SK-N-SH treated with all-trans-retinoic acid at 6 μM for 48 hours (cell line): Measurements from ENCODE around the gene WNT5A.

ENCODE experiments used
- ATAC-seq: fragments of 200-7000 bp; cut with Tn5 transposase; 3 replicates; pipeline ENCODE4 v1.9.1; 2020; ENCODE audit warnings: mild to moderate bottlenecking, moderate library complexity
- ARNTL ChIP-seq: fragments of 450-650 bp; formaldehyde crosslinking; IDR thresholded peaks from 2 replicates; pipeline ENCODE4 v1.5.0; 2020; ENCODE audit warnings: low read depth, mild to moderate bottlenecking, moderate library complexity, borderline replicate concordance
- BACH2 ChIP-seq: fragments of 250-450 bp; sonication (Bioruptor Pico); IDR thresholded peaks from 2 replicates; pipeline ENCODE4 v1.9.0; 2021; ENCODE audit warnings: mild to moderate bottlenecking, borderline replicate concordance
- CREB5 ChIP-seq: fragments of 250-450 bp; sonication (Bioruptor Pico); IDR thresholded peaks from 2 replicates; pipeline ENCODE4 v1.5.1; 2020; ENCODE audit warnings: low read depth, mild to moderate bottlenecking, moderate library complexity
- CSDC2 ChIP-seq: fragments of 250-450 bp; sonication (Bioruptor Pico); IDR thresholded peaks from 2 replicates; pipeline ENCODE4 v1.5.0; 2020; ENCODE audit warnings: mild to moderate bottlenecking, moderate library complexity
- ESRRG ChIP-seq: fragments of 250-450 bp; sonication (Bioruptor Pico); IDR thresholded peaks from 2 replicates; pipeline ENCODE4 v1.6.1; 2021; ENCODE audit warnings: mild to moderate bottlenecking
- GLIS3 ChIP-seq: fragments of 250-450 bp; sonication (Bioruptor Pico); IDR thresholded peaks from 2 replicates; pipeline ENCODE4 v1.5.0; 2020; ENCODE audit warnings: mild to moderate bottlenecking, moderate library complexity
- ISL1 ChIP-seq: fragments of 250-450 bp; sonication (Bioruptor Pico); IDR thresholded peaks from 2 replicates; pipeline ENCODE4 v2.1.2; 2022; ENCODE audit warnings: mild to moderate bottlenecking, moderate library complexity
- OSR1 ChIP-seq: fragments of 250-450 bp; sonication (Bioruptor Pico); IDR thresholded peaks from 2 replicates; pipeline ENCODE4 v1.8.0; 2022; ENCODE audit warnings: moderate library complexity, mild to moderate bottlenecking, inconsistent platforms
- POU6F1 ChIP-seq: fragments of 250-450 bp; sonication (Bioruptor Pico); IDR thresholded peaks from 2 replicates; pipeline ENCODE4 v1.8.0; 2021; ENCODE audit warnings: low read depth, mild to moderate bottlenecking, moderate library complexity, borderline replicate concordance
- PPARA ChIP-seq: fragments of 250-450 bp; sonication (Bioruptor Pico); IDR thresholded peaks from 2 replicates; pipeline ENCODE4 v1.5.0; 2020; ENCODE audit warnings: mild to moderate bottlenecking, borderline replicate concordance
- RARB ChIP-seq: fragments of 250-450 bp; sonication (Bioruptor Pico); IDR thresholded peaks from 2 replicates; pipeline ENCODE4 v1.8.0; 2021; ENCODE audit warnings: mild to moderate bottlenecking, moderate library complexity
- TOX ChIP-seq: fragments of 250-450 bp; sonication (Bioruptor Pico); IDR thresholded peaks from 2 replicates; pipeline ENCODE4 v1.8.0; 2021; ENCODE audit warnings: mild to moderate bottlenecking, moderate library complexity, borderline replicate concordance
- TSHZ2 ChIP-seq: fragments of 250-450 bp; sonication (Bioruptor Pico); IDR thresholded peaks from 2 replicates; pipeline ENCODE4 v1.5.0; 2020; ENCODE audit warnings: mild to moderate bottlenecking, moderate library complexity
- ZC3H10 ChIP-seq: fragments of 250-450 bp; sonication (Bioruptor Pico); IDR thresholded peaks from 2 replicates; pipeline ENCODE4 v1.5.1; 2021; ENCODE audit warnings: mild to moderate bottlenecking, moderate library complexity
- ZFP3 ChIP-seq: fragments of 250-450 bp; sonication (Bioruptor Pico); IDR thresholded peaks from 2 replicates; pipeline ENCODE4 v1.5.0; 2020; ENCODE audit warnings: mild to moderate bottlenecking, moderate library complexity
- ZFP30 ChIP-seq: fragments of 450-650 bp; formaldehyde crosslinking; IDR thresholded peaks from 2 replicates; pipeline ENCODE4 v1.5.0; 2022; ENCODE audit warnings: mild to moderate bottlenecking, moderate library complexity
- ZNF565 ChIP-seq: fragments of 450-650 bp; formaldehyde crosslinking; conservative IDR thresholded peaks from 2 replicates; pipeline ENCODE4 v1.5.0; 2020; ENCODE audit warnings: low read depth, mild to moderate bottlenecking, moderate library complexity
- ZNF70 ChIP-seq: fragments of 450-650 bp; formaldehyde crosslinking; IDR thresholded peaks from 2 replicates; pipeline ENCODE4 v1.5.0; 2020; ENCODE audit warnings: mild to moderate bottlenecking, moderate library complexity
- ZNF8 ChIP-seq: fragments of 450-650 bp; formaldehyde crosslinking; IDR thresholded peaks from 2 replicates; pipeline ENCODE4 v1.5.0; 2020; ENCODE audit warnings: mild to moderate bottlenecking, moderate library complexity
- TF ChIP-seq, protein P1 (sequence below): fragments of 250-450 bp; sonication (Bioruptor Pico); IDR thresholded peaks from 2 replicates; pipeline ENCODE4 v1.5.1; 2021; ENCODE audit warnings: mild to moderate bottlenecking, moderate library complexity
- TF ChIP-seq, protein P2 (sequence below): fragments of 250-450 bp; sonication (Bioruptor Pico); IDR thresholded peaks from 2 replicates; pipeline ENCODE4 v1.8.0; 2020; ENCODE audit warnings: mild to moderate bottlenecking, moderate library complexity, borderline replicate concordance

The WNT5A gene

GRCh38 chr3:55431041-55431440, 56.1 kb downstream of the WNT5A start (continued):
- TF ChIP-seq, protein P1, sequence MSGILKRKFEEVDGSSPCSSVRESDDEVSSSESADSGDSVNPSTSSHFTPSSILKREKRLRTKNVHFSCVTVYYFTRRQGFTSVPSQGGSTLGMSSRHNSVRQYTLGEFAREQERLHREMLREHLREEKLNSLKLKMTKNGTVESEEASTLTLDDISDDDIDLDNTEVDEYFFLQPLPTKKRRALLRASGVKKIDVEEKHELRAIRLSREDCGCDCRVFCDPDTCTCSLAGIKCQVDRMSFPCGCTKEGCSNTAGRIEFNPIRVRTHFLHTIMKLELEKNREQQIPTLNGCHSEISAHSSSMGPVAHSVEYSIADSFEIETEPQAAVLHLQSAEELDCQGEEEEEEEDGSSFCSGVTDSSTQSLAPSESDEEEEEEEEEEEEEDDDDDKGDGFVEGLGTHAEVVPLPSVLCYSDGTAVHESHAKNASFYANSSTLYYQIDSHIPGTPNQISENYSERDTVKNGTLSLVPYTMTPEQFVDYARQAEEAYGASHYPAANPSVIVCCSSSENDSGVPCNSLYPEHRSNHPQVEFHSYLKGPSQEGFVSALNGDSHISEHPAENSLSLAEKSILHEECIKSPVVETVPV (CRISPR knock-in tag) = no peak
- TF ChIP-seq ESRRG (no peak), ZC3H10 (CRISPR knock-in tag) (no peak), CSDC2 (CRISPR knock-in tag) (no peak)
- TF ChIP-seq, all 23 proteins: peak for 0

GRCh38 chr3:55427739-55428138, 59.4 kb downstream of the WNT5A start:
- no peak for ATAC-seq
- TF ChIP-seq ZNF8 (no peak), GLIS3 (CRISPR knock-in tag) (no peak), ZFP3 (no peak), CREB5 (no peak), ZNF70 (CRISPR knock-in tag) (no peak), OSR1 (CRISPR knock-in tag) (no peak), RARB (CRISPR knock-in tag) (no peak), TOX (no peak), POU6F1 (CRISPR knock-in tag) (no peak), ISL1 (CRISPR knock-in tag) (no peak)
- TF ChIP-seq, protein P1 (CRISPR knock-in tag) = no peak

- TF ChIP-seq GLIS3 (CRISPR knock-in tag) (no peak), CSDC2 (CRISPR knock-in tag) (no peak), ZC3H10 (CRISPR knock-in tag) (no peak), ZNF8 (no peak), ZNF565 (CRISPR knock-in tag) (no peak), CREB5 (no peak), ARNTL (CRISPR knock-in tag) (no peak), PPARA (CRISPR knock-in tag) (no peak), TSHZ2 (no peak), TOX (no peak), BACH2 (CRISPR knock-in tag) (no peak), ESRRG (no peak), ZFP30 (CRISPR knock-in tag) (no peak)
- TF ChIP-seq, protein P2, sequence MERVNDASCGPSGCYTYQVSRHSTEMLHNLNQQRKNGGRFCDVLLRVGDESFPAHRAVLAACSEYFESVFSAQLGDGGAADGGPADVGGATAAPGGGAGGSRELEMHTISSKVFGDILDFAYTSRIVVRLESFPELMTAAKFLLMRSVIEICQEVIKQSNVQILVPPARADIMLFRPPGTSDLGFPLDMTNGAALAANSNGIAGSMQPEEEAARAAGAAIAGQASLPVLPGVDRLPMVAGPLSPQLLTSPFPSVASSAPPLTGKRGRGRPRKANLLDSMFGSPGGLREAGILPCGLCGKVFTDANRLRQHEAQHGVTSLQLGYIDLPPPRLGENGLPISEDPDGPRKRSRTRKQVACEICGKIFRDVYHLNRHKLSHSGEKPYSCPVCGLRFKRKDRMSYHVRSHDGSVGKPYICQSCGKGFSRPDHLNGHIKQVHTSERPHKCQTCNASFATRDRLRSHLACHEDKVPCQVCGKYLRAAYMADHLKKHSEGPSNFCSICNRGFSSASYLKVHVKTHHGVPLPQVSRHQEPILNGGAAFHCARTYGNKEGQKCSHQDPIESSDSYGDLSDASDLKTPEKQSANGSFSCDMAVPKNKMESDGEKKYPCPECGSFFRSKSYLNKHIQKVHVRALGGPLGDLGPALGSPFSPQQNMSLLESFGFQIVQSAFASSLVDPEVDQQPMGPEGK (CRISPR knock-in tag) = no peak
- no peak for ATAC-seq
Measured at GRCh38 chr3:55426486-55426885, 60.6 kb downstream of the WNT5A start.
